ENCODE results near the gene PDCD11. TPM values are rescaled to one million over a fixed set of nuclear protein-coding genes. Genes with fewer than 3 reads are reported as not detected.

The PDCD11 gene
- total RNA-seq, 3 donors from 2014 or later (not counting 1 experiment from before 2014, with no cell fraction given): 25.5 to 30.9 (median 29.5) TPM

- no peak overlapping the region for H3K4me3 Mint-ChIP-seq
Observed at GRCh38 chr10:103457896-103458583, 61.6 kb downstream of the PDCD11 start.

DNA sequence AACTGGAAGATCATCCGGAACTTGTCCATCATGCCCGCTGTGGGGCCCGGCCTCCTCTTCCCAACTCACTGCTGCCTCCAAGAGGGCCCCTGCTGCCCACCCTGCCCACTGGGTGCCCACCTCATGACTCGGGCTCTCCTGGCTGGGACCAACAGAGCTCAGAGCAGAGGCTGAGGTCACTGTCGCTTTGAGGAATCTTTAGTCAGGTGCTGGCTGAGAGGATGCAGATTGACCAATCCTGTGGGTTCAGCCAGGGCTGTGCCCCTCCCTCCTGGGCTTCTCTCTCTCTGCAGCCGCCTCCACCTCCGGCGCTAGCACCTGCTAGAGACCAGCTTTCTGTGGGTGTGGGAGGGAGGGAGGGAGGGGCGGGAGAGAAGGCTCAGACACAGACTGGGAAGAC lies 62.3 kb downstream of the PDCD11 start, which contains the start of gene CALHM1:
Gene CALHM1 (minus strand): TSS at position 181 of the 400 bp plus-strand sequence. CDS start 149 bp downstream, at position 32.
- H3K9me3 Mint-ChIP-seq: no peaks in the 10 kb centered on the region
- TF ChIP-seq, protein P1, sequence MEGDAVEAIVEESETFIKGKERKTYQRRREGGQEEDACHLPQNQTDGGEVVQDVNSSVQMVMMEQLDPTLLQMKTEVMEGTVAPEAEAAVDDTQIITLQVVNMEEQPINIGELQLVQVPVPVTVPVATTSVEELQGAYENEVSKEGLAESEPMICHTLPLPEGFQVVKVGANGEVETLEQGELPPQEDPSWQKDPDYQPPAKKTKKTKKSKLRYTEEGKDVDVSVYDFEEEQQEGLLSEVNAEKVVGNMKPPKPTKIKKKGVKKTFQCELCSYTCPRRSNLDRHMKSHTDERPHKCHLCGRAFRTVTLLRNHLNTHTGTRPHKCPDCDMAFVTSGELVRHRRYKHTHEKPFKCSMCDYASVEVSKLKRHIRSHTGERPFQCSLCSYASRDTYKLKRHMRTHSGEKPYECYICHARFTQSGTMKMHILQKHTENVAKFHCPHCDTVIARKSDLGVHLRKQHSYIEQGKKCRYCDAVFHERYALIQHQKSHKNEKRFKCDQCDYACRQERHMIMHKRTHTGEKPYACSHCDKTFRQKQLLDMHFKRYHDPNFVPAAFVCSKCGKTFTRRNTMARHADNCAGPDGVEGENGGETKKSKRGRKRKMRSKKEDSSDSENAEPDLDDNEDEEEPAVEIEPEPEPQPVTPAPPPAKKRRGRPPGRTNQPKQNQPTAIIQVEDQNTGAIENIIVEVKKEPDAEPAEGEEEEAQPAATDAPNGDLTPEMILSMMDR (IDR thresholded peaks at IDR 0.05): no peak
- H3K27ac Mint-ChIP-seq: peak within 1 kb of the TSS; percentile 67 to 72
- no peaks in the 10 kb centered on the region for H3K36me3 Mint-ChIP-seq
- peak within 1 kb of the TSS; percentile 75 for H3K4me3 Mint-ChIP-seq
- no peaks in the 10 kb centered on the region for H3K27me3 ChIP-seq (ENCODE audit: control insufficient read depth, insufficient read depth, low read length)
- H3K9me3 ChIP-seq (ENCODE audit: control insufficient read depth, insufficient read depth, low read length): no peaks in the 10 kb centered on the region
- DNase-seq (peak in 1 of 2 donors; percentile 19), ATAC-seq (peak in 2 of 3 donors; percentile 70 to 83)
- peaks cover 21 to 30% of the 10 kb centered on the region in 2 donors for H3K4me1 Mint-ChIP-seq
- no peaks in the 10 kb centered on the region for H3K27me3 Mint-ChIP-seq (ENCODE audit: low read depth in 2 of 2)
- H3K36me3 ChIP-seq (ENCODE audit: control insufficient read depth, insufficient read depth, low read length): no peaks in the 10 kb centered on the region
- 57% methylated on average over 6 of the region's 9 CpGs for WGBS (ENCODE audit: insufficient coverage)
- no peak within 1 kb of the TSS for H3K27ac ChIP-seq (ENCODE audit: low read length)
- H3K4me1 ChIP-seq (ENCODE audit: control insufficient read depth, insufficient read depth, low read length): peaks cover 35% of the 10 kb centered on the region
- intact Hi-C loops (cut with micrococcal nuclease): no loop called here
- H3K4me3 ChIP-seq (ENCODE audit: low read length): no peak within 1 kb of the TSS

More at GRCh38 chr10:103457896-103458583, 61.6 kb downstream of the PDCD11 start:
- Histone ChIP-seq H3K4me1 (ENCODE audit: control insufficient read depth, insufficient read depth, low read length) (peaks cover 37% of the 10 kb centered on the region), H3K36me3 (ENCODE audit: control insufficient read depth, insufficient read depth, low read length) (no peaks in the 10 kb centered on the region), H3K4me3 (ENCODE audit: low read length) (no peak overlapping the region), H3K27ac (ENCODE audit: low read length) (no peak overlapping the region), H3K27me3 (ENCODE audit: control insufficient read depth, insufficient read depth, low read length) (no peaks in the 10 kb centered on the region), H3K9me3 (ENCODE audit: control insufficient read depth, insufficient read depth, low read length) (no peaks in the 10 kb centered on the region)
- WGBS (ENCODE audit: insufficient coverage): 93% methylated on average over 39 of the region's 39 CpGs
- no peaks in the 10 kb centered on the region for H3K27me3 Mint-ChIP-seq (ENCODE audit: low read depth in 2 of 2)
- no peaks in the 10 kb centered on the region for H3K36me3 Mint-ChIP-seq
- TF ChIP-seq, protein P1 (IDR thresholded peaks at IDR 0.05): no peak
- intact Hi-C loops (cut with micrococcal nuclease): no loop called here
- no peak for DNase-seq
- no peak for ATAC-seq
- H3K4me1 Mint-ChIP-seq: peaks cover 28 to 35% of the 10 kb centered on the region in 2 donors
- no peaks in the 10 kb centered on the region for H3K9me3 Mint-ChIP-seq
- no peak overlapping the region for H3K27ac Mint-ChIP-seq

GRCh38 chr10:103459615-103460014 lies 63.2 kb downstream of the PDCD11 start:
- H3K36me3 Mint-ChIP-seq: no peaks in the 10 kb centered on the region
- no peak overlapping the region for H3K4me3 ChIP-seq (ENCODE audit: low read length)
- H3K9me3 ChIP-seq (ENCODE audit: control insufficient read depth, insufficient read depth, low read length): no peaks in the 10 kb centered on the region
- H3K9me3 Mint-ChIP-seq: no peaks in the 10 kb centered on the region
- no peaks in the 10 kb centered on the region for H3K36me3 ChIP-seq (ENCODE audit: control insufficient read depth, insufficient read depth, low read length)
- DNase-seq: no peak
- TF ChIP-seq, protein P1 (IDR thresholded peaks at IDR 0.05): no peak
- H3K27me3 ChIP-seq (ENCODE audit: control insufficient read depth, insufficient read depth, low read length): no peaks in the 10 kb centered on the region
- H3K4me1 ChIP-seq (ENCODE audit: control insufficient read depth, insufficient read depth, low read length): peaks cover 32% of the 10 kb centered on the region
- H3K27ac ChIP-seq (ENCODE audit: low read length): no peak overlapping the region
- H3K27me3 Mint-ChIP-seq (ENCODE audit: low read depth in 2 of 2): no peaks in the 10 kb centered on the region
- peak overlapping the region; percentile 75 for H3K4me3 Mint-ChIP-seq
- intact Hi-C loops (cut with micrococcal nuclease): no loop called here
- WGBS (ENCODE audit: insufficient coverage): 49% methylated on average over 4 of the region's 4 CpGs
- H3K4me1 Mint-ChIP-seq: peaks cover 20 to 28% of the 10 kb centered on the region in 2 donors
- peak overlapping the region; percentile 67 to 72 for H3K27ac Mint-ChIP-seq
- peak in 1 of 3 donors; percentile 31 for ATAC-seq
